Body of pancreas (tissue), 4 donors: ENCODE measurements around the gene KIF1A. TPM values are rescaled to one million over a fixed set of nuclear protein-coding genes. Genes with fewer than 3 reads are reported as not detected.

ENCODE experiments used
- ATAC-seq: fragments of 150-250 bp; one replicate; pipeline ENCODE4 v1.9.1; 2016
- DNase-seq, 4 donors: peaks; one replicate each; pipeline ENCODE4 v3.0.0-alpha.2; 2019
- H3K27ac ChIP-seq, 4 donors: fragments of 200-600 bp; sonication (generic); 1 replicate in 3 of 4; 2 replicates in 1 of 4; pipeline versions ENCODE4 v1.5.1 to v1.6.1; 2016 to 2019; ENCODE audit warnings: mild to moderate bottlenecking in 1 of 4, mixed read lengths in 1 of 4, moderate library complexity in 1 of 4
- H3K27me3 ChIP-seq, 2 donors: fragments of 200-600 bp; sonication (generic); one replicate each; pipeline ENCODE4 v1.6.0; 2016; ENCODE audit warnings: mild to moderate bottlenecking in 1 of 2
- H3K36me3 ChIP-seq, 2 donors: fragments of 200-600 bp; sonication (generic); replicated peaks in 1 of 2; 2 replicates each; pipeline ENCODE4 v1.5.1; 2016; ENCODE audit warnings: low read depth in 2 of 2; ENCODE audit not compliant: insufficient read depth in 1 of 2
- H3K4me1 ChIP-seq: fragments of 200-600 bp; sonication (generic); one replicate; pipeline ENCODE4 v1.6.0; 2016
- H3K4me3 ChIP-seq, 2 donors: fragments of 200-600 bp; sonication (generic); 1 replicate in 1 of 2; 2 replicates in 1 of 2; pipeline ENCODE4 v1.5.1; 2016 to 2019
- H3K9me3 ChIP-seq, 3 donors: fragments of 200-600 bp; sonication (generic); 1 replicate in 2 of 3; 2 replicates in 1 of 3; pipeline ENCODE4 v1.5.1; 2016
- POLR2A ChIP-seq, 3 donors: fragments of 450-650 bp; IDR thresholded peaks; one replicate each; pipeline ENCODE4 v1.6.1; 2016; ENCODE audit warnings: antibody characterized with exemption in 3 of 3, mild to moderate bottlenecking in 2 of 3
- WGBS, 2 donors: methylation state at CpG; one replicate each; pipeline ENCODE4 v1.1.5; 2017; 5-methylcytosine and 5-hydroxymethylcytosine counted together
- intact Hi-C: fragments of 100-400 bp; cut with DNase I; formaldehyde crosslinking; loops from one replicate; pipeline ENCODE4 v1.15.1; 2023
- total RNA-seq, 2 donors: library from RNA; depleted of rRNA; stranded (reverse); fragments of >200 nt; gene quantifications; one replicate each; pipeline ENCODE4 v1.1.0, GENCODE V29; 2016
- TF ChIP-seq, protein P1 (sequence below), 7 experiments: fragments of 450-650 bp in 4 of 7; fragments of 200-600 bp in 3 of 7; sonication (generic) in 3 of 7; IDR thresholded peaks; one replicate each; pipeline ENCODE4 v1.5.1; 2016 to 2019; ENCODE audit warnings: antibody characterized with exemption in 7 of 7

Gene KIF1A
- total RNA-seq, 2 donors from 2014 or later = 51.9 to 79.1 TPM

DNA sequence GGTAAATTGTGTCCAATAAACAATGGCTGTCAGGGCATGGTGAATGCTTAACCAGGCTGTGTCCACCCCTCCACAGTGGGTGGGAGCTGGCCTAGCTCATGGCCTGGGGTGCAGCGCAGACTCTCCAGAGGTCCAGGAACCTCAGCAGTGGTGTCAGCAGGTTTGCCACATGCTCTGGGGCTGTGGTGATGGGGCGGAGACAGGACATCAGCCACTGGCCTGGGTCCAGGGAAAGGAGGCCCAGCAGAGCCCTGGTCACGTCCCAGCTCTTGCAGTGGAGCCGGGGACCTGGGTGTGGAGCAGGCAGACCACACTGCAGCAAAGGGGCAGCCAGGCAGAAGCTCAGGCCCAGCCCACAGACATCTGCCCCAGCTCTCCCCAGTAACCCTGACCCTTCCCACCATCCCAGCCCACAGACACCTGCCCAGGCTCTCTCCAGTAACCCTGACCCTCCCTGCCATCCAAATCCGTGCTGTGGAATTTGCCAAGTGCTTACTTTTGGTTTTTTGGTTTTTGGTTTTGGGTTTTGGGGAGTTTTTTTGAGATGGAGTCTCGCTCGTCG, 13.8 kb upstream of the KIF1A start:
- H3K27me3 ChIP-seq = no peaks in the 10 kb centered on the region
- H3K4me3 ChIP-seq = no peak overlapping the region
- no peak for TF ChIP-seq POLR2A (IDR thresholded peaks at IDR 0.05)
- TF ChIP-seq, protein P1, sequence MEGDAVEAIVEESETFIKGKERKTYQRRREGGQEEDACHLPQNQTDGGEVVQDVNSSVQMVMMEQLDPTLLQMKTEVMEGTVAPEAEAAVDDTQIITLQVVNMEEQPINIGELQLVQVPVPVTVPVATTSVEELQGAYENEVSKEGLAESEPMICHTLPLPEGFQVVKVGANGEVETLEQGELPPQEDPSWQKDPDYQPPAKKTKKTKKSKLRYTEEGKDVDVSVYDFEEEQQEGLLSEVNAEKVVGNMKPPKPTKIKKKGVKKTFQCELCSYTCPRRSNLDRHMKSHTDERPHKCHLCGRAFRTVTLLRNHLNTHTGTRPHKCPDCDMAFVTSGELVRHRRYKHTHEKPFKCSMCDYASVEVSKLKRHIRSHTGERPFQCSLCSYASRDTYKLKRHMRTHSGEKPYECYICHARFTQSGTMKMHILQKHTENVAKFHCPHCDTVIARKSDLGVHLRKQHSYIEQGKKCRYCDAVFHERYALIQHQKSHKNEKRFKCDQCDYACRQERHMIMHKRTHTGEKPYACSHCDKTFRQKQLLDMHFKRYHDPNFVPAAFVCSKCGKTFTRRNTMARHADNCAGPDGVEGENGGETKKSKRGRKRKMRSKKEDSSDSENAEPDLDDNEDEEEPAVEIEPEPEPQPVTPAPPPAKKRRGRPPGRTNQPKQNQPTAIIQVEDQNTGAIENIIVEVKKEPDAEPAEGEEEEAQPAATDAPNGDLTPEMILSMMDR (IDR thresholded peaks at IDR 0.05) = no peak
- H3K4me1 ChIP-seq = peaks cover 7% of the 10 kb centered on the region
- H3K27ac ChIP-seq = no peak overlapping the region
- no peaks in the 10 kb centered on the region for H3K9me3 ChIP-seq
- intact Hi-C loops = no loop called here
- no peaks in the 10 kb centered on the region for H3K36me3 ChIP-seq
- DNase-seq (peak in 1 of 4 donors; percentile 31), ATAC-seq (no peak)
- WGBS, 2 donors = 72 to 85% methylated on average over 6 to 8 of the region's 8 CpGs

DNA sequence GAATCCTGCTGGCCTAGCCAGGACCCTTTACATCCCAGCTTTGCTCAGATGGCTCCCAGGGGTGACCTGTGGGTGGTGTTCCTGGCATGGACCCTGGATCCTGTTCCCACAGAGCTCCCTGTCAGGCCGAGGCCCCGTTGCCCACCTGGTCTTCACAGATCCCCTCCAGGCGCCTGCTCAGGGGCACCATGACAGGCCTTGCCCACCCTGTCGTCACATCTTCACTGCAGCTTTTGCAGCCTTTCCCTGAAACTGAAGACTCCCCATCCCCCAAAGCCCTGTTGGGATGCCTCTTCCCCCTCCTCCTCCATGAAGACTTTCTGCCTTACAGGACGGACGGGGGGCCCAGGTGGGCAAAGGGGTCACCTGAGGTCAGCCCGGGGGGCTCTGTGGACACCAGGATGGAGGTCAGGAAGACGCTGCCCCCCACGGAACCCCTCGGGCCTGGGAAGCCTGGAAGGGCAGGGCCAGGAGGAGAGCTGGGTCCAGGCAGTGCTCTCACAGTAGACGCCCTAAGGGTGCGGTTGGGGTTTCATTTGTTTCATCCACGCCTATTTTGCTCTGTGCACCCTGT, 13.0 kb upstream of the KIF1A start:
- no peak overlapping the region for H3K4me3 ChIP-seq
- no peak overlapping the region for H3K27ac ChIP-seq
- H3K4me1 ChIP-seq = peaks cover 7% of the 10 kb centered on the region
- DNase-seq = no peak
- 67 to 83% methylated on average over 4 to 13 of the region's 13 CpGs for WGBS, 2 donors
- ATAC-seq = no peak
- intact Hi-C loops = no loop called here
- peaks cover 0 to 6% of the 10 kb centered on the region in 2 donors for H3K27me3 ChIP-seq
- no peak for TF ChIP-seq POLR2A (IDR thresholded peaks at IDR 0.05)
- TF ChIP-seq, protein P1 (IDR thresholded peaks at IDR 0.05) = no peak
- H3K9me3 ChIP-seq = no peaks in the 10 kb centered on the region
- no peaks in the 10 kb centered on the region for H3K36me3 ChIP-seq

DNA sequence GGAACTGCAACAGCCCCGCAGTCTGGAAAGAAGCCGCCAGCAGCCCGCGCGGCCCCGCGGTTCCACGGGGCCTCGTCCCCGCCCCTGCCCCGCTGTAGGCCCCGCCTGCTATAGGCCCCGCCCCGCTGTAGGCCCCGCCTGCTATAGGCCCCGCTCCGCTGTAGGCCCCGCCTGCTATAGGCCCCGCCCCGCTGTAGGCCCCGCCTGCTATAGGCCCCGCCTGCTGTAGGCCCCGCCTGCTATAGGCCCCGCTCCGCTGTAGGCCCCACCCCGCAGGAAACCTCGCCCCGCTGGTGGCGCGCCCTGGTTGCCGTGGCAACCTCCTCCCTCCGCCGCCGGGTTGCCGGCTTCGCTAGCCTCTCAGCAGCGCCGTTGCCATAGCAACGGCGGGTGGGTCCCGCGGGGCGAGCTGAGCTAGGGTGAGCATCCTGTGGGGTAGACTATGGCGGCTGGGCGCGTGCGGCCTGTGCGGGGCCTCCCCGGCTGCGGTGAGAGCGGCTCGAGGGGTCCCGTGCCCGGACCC, 12.2 kb upstream of the KIF1A start:
- Histone ChIP-seq H3K4me1 (peaks cover 7% of the 10 kb centered on the region), H3K27me3 (peaks cover 0 to 6% of the 10 kb centered on the region in 2 donors), H3K36me3 (no peaks in the 10 kb centered on the region), H3K9me3 (no peaks in the 10 kb centered on the region), H3K4me3 (no peak overlapping the region), H3K27ac (no peak overlapping the region)
- WGBS, 2 donors = 4 to 11% methylated on average over 18 to 51 of the region's 54 CpGs
- peak; percentile 93 to 95 (median 94) for DNase-seq
- TF ChIP-seq POLR2A (IDR thresholded peaks at IDR 0.05) = no peak
- TF ChIP-seq, protein P1 (IDR thresholded peaks at IDR 0.05) = no peak
- peak; percentile 92 for ATAC-seq
- intact Hi-C loops = no loop called here

GRCh38 chr2:240831594-240832204, 11.7 kb upstream of the KIF1A start:
- WGBS, 2 donors = 7 to 10% methylated on average over 26 to 27 of the region's 27 CpGs
- H3K27me3 ChIP-seq = peaks cover 0 to 6% of the 10 kb centered on the region in 2 donors
- peaks cover 7% of the 10 kb centered on the region for H3K4me1 ChIP-seq
- DNase-seq = no peak
- no peak overlapping the region for H3K4me3 ChIP-seq
- H3K9me3 ChIP-seq = no peaks in the 10 kb centered on the region
- intact Hi-C loops = no loop called here
- H3K36me3 ChIP-seq = no peaks in the 10 kb centered on the region
- no peak for TF ChIP-seq POLR2A (IDR thresholded peaks at IDR 0.05)
- TF ChIP-seq, protein P1 (IDR thresholded peaks at IDR 0.05) = no peak
- peak; percentile 12 for ATAC-seq
- H3K27ac ChIP-seq = no peak overlapping the region
